NCI-H748 (cell line): ENCODE results near the gene NFYC.
"Not testable (repeated sequence)": the region's sequence is repeated elsewhere in the genome, so short reads cannot be mapped to it uniquely, and the experiment has no call there.

Experiments
- DNase-seq: peaks from one replicate; lab custom pipeline; 2025; ENCODE audit not compliant: unreplicated experiment; lab: John Stamatoyannopoulos, UW

The NFYC gene

DNA sequence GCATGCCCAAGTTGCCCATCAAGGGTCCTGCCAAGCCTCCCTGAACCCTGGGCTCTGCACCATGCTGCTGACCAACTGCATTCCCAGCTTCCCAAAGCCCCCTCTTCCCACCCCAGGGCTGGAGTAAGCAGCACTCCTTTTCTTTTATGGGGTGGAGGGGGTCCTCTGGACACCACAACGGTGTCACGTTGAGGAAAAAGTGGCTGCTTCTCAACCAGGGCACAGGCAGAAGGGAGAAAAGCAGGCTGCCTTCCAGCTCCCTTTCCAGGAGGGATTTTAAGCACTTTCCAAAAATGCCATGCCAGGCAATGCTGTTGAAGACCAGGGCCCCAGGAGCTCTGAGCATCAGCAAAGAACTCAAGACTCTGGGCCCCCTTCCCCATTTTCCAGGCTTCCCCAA, 26.7 kb upstream of the NFYC start:
- DNase-seq: peak; percentile 88

DNA sequence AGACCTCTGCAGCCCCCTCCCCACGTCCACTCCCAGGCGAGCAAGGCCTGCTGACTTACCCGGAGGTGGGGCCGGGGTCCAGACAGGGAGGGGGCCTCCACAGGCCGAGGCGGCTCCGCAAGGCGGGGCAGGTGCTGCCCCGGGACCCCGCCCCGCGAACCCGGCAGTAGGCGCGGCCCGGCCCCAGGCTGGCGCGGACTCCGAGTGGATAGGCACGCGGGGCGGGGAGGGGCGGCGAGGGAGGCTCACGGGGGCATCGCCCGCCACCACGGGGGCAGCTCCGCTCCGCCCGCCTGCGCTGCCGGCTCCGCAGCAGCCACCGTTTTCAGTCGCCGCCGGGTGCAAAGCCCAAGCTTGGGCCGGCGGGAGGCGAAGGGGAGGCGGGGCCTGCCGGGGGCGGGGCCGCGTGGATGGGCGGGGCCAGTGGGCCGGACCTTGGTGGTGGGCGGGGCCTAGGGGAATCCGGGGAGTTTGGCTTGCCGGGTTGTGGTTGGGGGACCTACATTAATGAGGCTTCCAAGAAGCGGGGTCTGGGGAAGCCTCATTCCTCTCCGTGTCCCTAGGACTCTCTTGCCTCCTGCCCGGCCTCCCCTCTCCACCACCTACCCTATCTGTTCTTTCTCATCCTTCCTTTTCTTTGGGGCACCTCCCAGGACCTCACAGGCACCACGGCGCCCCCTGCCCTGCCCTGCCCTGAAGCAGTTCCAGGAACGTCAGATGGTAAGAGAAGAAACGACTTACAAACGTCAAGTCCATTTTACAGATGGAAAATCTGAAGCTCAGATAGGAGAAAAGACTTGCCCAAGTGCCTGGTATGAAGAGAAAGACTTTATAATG, 26.0 kb upstream of the NFYC start, which contains the start of gene RIMS3:
Gene RIMS3, minus strand, starts transcription at position 348 of the 837 bp plus-strand sequence. CDS start 23,757 bp downstream, outside the sequence.
- DNase-seq: peak; percentile 98

DNA sequence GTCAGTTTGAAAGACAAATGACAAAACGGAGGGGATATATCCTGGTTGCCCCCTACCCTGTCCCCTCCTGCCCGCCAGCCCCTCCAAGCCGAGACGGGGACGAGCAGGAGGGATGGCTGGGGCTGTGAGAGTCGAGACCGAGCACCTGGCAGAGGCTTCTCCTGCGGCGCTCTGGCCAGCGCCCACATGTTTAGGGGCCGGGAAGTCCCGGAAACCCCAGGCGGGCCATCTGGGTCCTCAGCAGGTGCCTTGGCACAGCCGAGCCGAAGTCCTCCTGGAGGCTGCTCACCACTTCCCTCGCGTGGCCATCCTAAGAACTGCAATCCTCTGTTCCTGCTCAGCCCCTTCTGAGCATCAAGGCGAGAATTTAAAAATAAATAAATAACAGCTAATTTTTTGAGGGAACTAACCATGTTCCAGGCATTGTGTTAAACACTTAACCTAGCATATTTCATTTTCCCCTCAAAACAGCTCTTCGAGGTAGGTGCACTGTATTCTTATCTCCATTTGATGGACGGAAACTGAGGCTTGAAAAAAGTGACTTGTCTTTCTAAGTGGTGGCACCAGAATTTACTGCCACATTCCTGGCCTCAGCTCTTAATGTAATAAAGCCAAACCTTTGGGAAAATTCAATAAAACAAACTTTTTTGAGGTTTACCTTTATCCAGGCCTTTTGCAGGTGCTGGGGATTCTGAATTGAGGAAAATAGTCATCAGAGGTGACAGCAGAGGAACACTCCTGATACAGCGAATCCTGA, 22.6 kb upstream of the NFYC start:
- DNase-seq: peak; percentile 99

DNA sequence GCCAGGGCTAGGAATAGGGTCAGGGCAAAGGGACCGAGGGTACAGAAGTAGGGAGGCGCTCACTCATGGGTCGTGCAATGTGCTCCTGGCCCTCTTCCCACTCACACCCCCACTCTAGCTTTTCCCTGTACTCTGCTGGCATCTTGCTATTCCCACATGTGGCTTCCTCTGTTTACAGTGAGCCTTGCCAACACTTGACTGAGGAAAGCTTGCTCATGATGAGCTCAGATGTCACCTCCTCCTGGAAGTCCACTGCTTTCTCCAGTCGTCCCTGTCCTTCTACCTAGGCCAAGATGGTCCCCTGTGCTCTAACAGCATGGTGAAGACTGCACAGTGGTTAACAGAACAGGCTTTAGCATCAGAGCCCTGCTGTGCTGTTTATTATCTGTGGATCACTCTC, 18.1 kb upstream of the NFYC start:
- no peak for DNase-seq

DNA sequence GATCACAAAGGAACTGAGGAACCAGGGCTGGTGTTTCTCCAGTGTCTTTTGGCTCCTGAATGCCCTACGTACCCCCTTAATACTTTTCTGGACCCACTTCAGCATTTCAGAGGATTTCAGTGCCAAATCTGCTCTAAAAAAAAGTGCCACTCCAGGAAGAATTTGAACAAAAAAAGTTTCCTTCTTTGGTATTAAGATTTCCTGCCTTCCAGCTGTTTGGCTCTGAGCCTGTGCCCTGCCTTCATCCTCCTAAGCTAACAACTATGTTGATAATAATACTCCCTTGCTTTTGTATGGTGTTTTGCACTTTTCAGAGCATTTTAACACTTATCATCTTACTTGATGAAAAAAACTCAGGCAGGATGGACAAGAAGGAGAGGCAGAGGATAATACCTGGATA, 15.0 kb upstream of the NFYC start:
- no peak for DNase-seq

DNA sequence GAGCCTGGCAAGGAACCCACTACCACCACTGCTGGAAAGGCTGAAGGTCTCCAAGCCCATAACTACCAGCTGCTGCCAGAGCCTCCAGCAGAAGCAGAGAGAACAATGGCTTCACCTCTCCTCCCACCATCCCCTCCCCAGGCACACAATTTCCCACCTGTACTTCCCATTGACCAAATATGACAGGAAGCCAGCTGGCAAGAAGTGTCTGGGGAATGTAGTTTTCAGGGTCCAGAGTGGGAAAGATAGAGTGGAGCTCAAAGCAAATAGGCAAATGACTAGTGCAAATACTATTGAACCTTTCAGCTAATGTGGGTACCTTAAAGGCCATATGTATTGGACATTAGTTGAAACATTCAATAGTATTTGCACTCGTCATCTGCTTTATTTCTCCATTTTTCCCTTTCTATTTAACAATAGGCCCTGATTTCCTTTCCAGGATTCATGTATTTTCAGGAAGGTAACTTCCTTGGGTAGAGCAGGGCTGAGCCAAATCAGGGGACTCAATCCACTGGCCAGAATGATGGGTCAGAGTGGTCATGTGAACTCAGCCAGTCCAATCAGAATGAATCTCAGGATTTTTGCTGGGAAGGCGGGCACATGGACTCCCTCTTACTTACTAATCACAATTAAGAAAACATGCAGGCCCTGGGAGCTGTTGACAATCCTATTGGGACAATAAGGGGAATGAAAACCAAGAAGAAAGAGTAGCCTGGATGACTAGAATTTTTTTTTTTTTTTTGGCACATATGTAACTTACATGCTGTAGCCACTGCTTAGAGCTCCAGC, 12.1 kb upstream of the NFYC start:
- no peak for DNase-seq

DNA sequence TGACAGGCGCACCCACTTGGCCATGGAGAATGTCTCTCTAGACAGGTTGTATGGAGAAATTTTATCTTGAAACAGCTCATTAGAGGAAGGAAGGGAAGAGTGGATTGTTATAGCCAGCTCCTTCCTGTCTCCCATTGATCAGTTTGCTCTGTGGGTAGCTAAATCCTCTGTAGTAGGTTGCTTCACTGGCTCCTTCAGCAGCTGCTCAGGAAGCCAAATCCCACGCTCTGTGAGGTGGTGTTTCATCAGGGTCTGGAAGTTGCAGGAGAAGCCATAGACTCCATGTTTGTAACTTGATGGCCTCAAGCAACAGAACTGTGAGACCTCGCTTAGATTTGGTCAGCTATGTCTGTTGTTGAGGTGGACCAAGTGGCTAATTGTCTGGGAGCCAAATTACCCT, 6.8 kb upstream of the NFYC start:
- no peak for DNase-seq

DNA sequence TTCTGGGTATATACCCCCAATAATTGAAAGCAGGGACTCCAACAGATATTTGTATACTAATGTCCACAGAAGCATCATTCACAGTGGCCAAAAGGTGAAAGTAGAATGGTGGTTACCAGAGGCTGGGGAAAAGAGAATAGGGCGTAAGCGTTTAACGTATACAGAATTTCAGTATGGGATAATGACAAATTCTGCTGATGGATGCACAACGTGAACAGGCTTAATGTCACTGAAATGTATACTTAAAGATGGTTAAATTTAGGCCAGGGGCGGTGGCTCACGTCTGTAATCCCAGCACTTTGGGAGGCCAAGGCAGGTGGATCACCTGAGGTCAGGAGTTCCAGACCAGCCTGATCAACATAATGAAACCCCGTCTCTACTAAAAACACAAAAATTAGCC, 4.4 kb upstream of the NFYC start:
- DNase-seq: no peak

DNA sequence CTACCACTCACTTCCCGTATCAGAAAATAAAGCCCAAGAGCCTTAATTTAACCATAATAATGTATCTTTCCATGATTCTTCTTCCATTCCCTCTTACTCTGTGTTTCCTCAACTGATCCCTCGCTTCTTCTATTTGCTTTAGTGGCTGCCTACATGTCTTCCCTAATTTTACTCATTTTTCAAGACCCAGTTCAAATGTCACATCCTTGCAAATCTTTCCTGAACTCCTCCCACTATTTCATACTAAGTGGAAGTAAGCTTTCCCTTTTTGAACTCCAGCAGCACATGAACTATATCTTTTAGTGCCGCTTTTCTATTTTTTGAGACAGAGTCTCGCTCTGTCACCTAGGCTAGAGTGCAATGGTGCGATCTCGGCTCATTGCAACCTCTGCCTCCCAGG, 3.8 kb upstream of the NFYC start:
- no peak for DNase-seq

DNA sequence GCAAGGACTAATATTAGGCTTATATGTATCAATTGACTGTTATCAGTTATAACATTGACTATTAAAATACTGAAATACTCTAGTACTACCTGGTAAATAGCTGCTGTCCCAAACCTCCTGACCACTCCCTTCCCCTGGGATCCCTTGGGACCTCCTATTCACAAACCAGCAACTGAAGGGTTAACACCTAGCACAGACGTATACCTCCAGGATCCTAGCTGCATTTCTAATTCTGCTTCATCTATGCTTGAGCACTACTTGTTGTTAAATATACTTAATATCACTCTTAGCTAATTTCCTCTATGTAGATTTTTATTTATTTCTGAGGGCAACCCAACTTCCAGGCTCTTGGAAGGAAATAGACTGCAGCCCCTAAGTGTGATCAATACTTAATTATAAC, 1.8 kb upstream of the NFYC start:
- DNase-seq: no peak

DNA sequence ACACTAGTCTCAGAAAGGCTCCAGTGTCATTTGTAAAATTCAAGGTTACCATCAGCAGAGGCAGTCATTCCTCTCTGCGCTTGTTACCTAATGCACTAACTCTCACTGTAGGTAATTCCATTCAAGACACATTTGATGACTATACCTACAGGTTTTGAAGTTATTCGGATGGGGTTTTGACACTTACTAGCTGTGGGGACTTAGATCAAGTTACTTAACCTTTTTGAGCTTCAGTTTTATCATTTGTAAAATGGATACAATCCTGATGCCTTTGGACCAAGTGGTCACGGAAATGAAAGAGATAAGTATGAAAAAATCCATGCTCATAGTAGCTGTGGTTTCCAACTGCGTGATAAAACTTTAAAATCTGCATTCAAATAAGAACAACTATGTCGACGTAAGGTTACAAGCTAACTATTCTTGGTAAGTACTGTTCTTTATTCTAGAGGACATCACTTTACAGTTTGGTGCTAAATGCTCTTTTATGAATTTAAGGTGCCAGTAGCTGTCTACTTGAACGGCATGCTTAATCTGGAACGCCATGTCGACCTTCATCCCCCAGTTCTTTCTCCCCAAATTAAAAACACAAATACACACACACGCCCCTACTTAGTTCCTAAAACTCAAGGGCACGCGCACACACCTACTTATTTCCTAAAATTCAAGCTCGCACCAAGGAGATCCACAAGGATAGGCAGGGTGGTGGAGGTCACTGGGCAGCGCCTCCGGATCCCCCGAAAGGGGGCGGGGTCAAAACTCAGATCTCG, 550 bp upstream of the NFYC start:
- peak; percentile 80 for DNase-seq

DNA sequence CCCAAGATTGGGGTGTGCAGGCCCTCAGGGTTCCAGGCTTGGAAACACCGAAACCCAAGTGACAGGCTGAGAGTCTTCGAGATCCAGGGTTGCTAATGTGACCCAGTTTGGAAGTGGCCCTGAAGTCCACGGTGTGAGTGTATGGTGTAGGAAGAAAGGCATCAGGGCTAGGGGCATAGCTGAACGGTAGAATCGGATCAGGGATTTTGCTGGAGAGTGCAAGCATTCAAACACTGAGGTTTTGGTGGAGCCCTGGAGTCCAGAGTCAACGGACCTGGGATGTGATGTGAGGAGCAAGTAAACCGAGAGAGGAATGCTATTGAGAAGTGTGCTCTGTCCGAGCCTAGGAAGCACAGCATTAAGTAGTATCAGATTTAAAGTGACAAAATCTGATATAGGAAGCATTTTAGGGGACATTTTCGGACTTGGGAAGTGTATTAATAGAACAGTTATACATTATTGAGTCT, 958 bp downstream of the NFYC start:
- peak; percentile 96 for DNase-seq

DNA sequence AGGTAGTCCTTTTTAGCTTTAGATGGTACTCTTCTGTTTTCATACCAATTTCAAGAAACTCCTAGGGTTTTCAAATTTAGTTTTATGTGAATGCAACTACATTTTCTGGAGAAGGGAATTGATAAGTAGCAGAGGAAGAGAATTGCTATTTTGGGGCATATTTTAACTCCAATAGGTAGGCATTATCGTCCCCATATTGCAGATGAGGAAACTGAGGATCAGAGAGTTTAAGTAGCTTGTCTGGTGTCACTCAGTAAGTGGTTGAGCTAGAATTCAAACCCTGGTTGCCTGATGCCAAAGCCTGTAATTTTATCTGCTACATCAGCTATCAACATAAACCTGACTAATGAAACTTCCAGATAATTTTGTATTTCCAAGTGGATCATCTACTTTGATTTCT, 1.9 kb downstream of the NFYC start:
- no peak for DNase-seq

DNA sequence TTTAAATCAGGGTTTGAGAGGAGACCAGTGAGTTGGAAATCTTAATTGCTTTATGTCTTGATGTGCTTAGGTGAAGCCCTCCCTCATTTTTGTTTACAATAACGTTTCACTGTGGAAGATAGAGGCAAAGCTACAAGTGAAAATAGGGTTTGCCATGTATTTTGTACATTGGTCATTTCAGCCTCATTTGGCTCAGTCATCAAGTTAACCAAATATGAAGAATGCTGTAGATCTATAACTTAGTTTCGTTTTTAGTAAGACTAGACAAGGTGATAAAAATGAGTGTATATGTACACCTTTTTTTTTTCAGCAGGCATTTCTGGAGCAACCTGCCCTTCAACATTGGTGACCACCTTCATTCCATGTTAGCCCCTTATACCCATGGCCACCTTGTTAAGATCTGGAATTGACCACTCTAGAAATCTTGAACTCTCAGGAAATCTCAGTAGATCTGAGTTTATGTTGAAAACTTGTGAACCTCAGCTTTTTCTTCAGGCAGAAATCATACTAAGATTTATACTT, 2.9 kb downstream of the NFYC start:
- DNase-seq: no peak

DNA sequence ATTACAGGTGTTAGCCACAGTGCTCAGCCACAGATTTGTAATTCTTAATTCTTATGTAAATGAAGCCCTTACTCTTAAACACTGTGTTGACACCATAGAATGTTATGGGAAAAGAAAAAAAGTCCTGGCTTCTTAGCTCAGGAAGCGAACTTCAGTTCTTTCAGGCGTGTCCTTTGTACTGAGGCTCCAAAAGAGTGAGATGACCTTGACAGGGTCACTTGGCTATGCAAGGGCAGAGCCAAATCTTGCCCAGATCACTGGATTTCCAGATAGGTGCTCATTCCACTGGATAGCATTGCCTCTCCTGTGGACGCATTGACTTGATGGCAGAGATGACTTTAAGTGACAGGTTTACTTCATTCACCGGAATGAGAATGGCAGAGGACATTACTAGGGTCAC, 4.8 kb downstream of the NFYC start:
- DNase-seq: no peak

DNA sequence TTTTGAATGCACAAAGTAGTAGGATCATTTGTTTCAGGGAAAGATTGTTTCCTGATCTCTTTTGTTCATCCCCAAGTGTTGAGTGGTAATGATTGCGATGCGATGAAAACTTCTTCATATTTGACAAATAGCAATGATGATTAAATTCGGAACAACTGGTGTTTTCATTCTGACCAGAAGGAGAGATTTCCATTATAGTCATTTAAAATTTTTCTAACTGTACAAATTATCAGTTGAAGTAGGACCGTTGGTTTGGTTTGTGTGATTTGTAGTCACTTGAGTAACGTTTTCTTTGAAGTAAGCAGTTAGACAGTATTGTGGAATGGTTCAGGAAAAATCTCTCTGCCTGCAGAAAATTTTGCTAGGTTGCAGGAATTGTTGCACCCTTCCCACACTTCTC, 5.9 kb downstream of the NFYC start:
- DNase-seq: no peak

DNA sequence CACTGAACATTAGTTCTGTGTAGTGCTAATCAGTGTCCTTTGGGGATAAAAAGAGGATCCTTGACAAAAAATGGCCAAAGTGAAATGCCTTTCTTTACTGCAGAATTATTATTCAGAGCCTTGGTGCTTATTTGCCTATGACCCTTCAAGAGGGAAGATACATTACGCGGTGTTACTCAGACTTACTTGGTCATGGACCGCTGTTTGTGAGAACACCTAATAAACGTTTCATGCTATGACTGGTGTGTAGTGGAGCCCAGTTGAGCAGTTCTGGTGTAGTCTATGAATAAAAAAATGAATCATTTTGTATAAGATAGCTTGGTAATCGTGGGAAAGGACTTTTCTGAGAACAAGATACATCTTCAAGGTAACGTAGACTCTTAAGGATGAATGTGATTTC, 8.3 kb downstream of the NFYC start:
- DNase-seq: no peak

DNA sequence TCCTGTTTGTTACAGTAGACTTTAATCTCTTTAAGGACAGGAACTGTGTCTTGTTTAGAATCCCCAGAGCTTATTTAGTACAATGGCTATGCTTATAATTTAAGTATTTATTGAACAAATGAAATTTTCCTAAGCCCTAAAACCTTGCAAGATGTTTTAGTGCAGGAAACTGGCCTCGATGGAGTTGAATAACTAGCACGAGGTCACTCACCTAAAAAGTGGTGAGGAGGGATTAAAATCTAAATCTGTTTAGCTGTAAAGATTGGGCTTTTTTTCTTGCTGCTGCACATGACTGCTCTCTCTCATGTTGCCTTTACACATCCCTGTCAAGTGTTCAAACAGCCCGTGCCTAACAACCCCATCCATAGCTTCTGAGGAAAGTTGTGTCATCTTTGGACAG, 10.2 kb downstream of the NFYC start:
- DNase-seq: no peak

DNA sequence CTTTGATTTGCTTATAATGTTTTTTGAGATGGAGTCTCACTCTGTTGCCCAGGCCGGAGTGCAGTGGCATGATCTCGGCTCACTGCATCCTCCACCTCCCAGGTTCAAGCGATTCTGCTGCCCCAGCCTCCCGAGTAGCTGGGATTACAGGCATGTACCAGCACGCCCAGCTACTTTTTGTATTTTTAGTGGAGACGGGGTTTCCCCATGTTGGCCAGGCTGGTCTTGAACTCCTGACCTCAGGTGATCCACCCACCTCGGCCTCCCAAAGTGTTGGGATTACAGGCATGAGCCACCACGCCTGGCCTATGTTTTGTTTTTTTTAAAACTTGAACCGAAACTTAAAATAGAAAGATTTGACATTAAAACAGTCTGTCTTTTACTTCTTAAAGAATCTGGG, 11.3 kb downstream of the NFYC start:
- not testable (repeated sequence) for DNase-seq

DNA sequence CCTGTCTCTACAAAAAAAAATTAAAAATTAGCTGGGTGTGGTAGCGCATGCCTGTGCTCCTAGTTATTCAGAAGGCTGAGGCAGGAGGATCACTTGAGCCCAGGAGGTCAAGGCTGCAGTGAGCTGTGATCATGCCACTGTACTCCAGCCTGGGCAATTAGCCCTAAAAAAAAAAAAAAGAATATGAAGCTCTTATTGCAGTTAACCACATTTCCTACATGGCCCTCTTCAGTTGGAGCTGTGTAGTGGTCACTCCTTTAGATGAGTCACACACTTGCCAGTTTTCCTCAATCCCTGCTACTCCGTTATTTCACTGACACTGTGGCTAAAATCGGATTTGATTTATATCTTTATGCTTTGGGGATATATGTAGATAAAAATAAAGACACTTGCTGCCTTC, 11.8 kb downstream of the NFYC start:
- no peak for DNase-seq
